Activated T-helper 2 cell treated with anti-CD3 and anti-CD28 coated beads, Interferon-gamma antibody, Interleukin-2, Interleukin-4, amounts not matched to agents 10 μg/mL and 5 μg/mL and 100 μg/mL, durations not matched to agents 14 hours and 24 hours and 36 hours (primary cell): ENCODE measurements around the gene ATF7. TPM values are rescaled to one million over a fixed set of nuclear protein-coding genes. Genes with fewer than 3 reads are reported as not detected.

Source experiments
- DNase-seq: peaks from one replicate; pipeline ENCODE4 v3.0.0; 2021; ENCODE audit warnings: low spot score
- H3K27ac Mint-ChIP-seq: one replicate; pipeline ENCODE4 v1.8.0; 2021; ENCODE audit warnings: mixed read lengths
- H3K27me3 Mint-ChIP-seq: one replicate; pipeline ENCODE4 v1.8.0; 2021; ENCODE audit warnings: low read depth, mixed read lengths
- H3K36me3 Mint-ChIP-seq: one replicate; pipeline ENCODE4 v1.8.0; 2021; ENCODE audit warnings: low read depth, mixed read lengths
- H3K4me1 Mint-ChIP-seq: one replicate; pipeline ENCODE4 v1.8.0; 2021; ENCODE audit warnings: low read depth, mixed read lengths
- H3K4me3 Mint-ChIP-seq: one replicate; pipeline ENCODE4 v1.8.0; 2021; ENCODE audit warnings: low read depth, mild to moderate bottlenecking, moderate library complexity, mixed read lengths
- H3K9me3 Mint-ChIP-seq: one replicate; pipeline ENCODE4 v1.8.0; 2021; ENCODE audit warnings: mixed read lengths
- intact Hi-C: fragments of 100-400 bp; cut with micrococcal nuclease; formaldehyde crosslinking; loops from one replicate; pipeline ENCODE4 v1.15.1; 2023
- total RNA-seq: library from RNA; stranded (reverse); gene quantifications from 2 replicates; pipeline ENCODE4 v1.2.3, GENCODE V29; 2022

The ATF7 gene
- total RNA-seq, 1 donor from 2014 or later = 32.0 TPM

GRCh38 chr12:53518381-53518780 lies 107.8 kb downstream of the ATF7 start:
- Mint-ChIP-seq H3K4me3 (no peak overlapping the region), H3K27ac (no peak overlapping the region), H3K4me1 (no peaks in the 10 kb centered on the region), H3K27me3 (no peaks in the 10 kb centered on the region), H3K36me3 (peaks cover 60% of the 10 kb centered on the region), H3K9me3 (no peaks in the 10 kb centered on the region)
- DNase-seq = no peak
- intact Hi-C loops = no loop called here

- H3K4me1 Mint-ChIP-seq = no peaks in the 10 kb centered on the region
- H3K27me3 Mint-ChIP-seq = no peaks in the 10 kb centered on the region
- no peak overlapping the region for H3K4me3 Mint-ChIP-seq
- DNase-seq = no peak
- no peak overlapping the region for H3K27ac Mint-ChIP-seq
- intact Hi-C loops = no loop called here
- H3K36me3 Mint-ChIP-seq = peaks cover 45% of the 10 kb centered on the region
- no peaks in the 10 kb centered on the region for H3K9me3 Mint-ChIP-seq
These were observed 109.3 kb downstream of the ATF7 start for GRCh38 chr12:53516758-53517455.

GRCh38 chr12:53515291-53515680 lies 110.9 kb downstream of the ATF7 start:
- Mint-ChIP-seq H3K36me3 (peaks cover 43% of the 10 kb centered on the region), H3K27me3 (no peaks in the 10 kb centered on the region), H3K4me3 (no peak overlapping the region), H3K9me3 (no peaks in the 10 kb centered on the region), H3K27ac (no peak overlapping the region), H3K4me1 (no peaks in the 10 kb centered on the region)
- DNase-seq = no peak
- intact Hi-C loops = no loop called here

- intact Hi-C loops = no loop called here
- Mint-ChIP-seq H3K9me3 (no peaks in the 10 kb centered on the region), H3K36me3 (peaks cover 39% of the 10 kb centered on the region), H3K4me1 (no peaks in the 10 kb centered on the region), H3K27me3 (no peaks in the 10 kb centered on the region), H3K4me3 (no peak overlapping the region), H3K27ac (no peak overlapping the region)
- no peak for DNase-seq
These were observed 111.4 kb downstream of the ATF7 start for GRCh38 chr12:53514628-53515290.

- no peak overlapping the region for H3K27ac Mint-ChIP-seq
- peaks cover 2% of the 10 kb centered on the region for H3K4me1 Mint-ChIP-seq
- no peaks in the 10 kb centered on the region for H3K27me3 Mint-ChIP-seq
- H3K4me3 Mint-ChIP-seq = no peak overlapping the region
- DNase-seq = no peak
- peaks cover 39% of the 10 kb centered on the region for H3K36me3 Mint-ChIP-seq
- intact Hi-C loops = no loop called here
- no peaks in the 10 kb centered on the region for H3K9me3 Mint-ChIP-seq
These were observed 112.3 kb downstream of the ATF7 start for GRCh38 chr12:53513712-53514410.

- Mint-ChIP-seq H3K27me3 (no peaks in the 10 kb centered on the region), H3K36me3 (peaks cover 37% of the 10 kb centered on the region), H3K4me1 (peaks cover 6% of the 10 kb centered on the region), H3K9me3 (no peaks in the 10 kb centered on the region), H3K4me3 (no peak overlapping the region), H3K27ac (no peak overlapping the region)
- DNase-seq = no peak
- intact Hi-C loops = no loop called here
These were observed 115.9 kb downstream of the ATF7 start for GRCh38 chr12:53510181-53510812.

- intact Hi-C loops = loop anchor here (1.0 to 10.0 kb wide), 3 partner anchors 156 to 304 kb away; partner anchors contain the start of gene ITGB7
- Mint-ChIP-seq H3K27me3 (no peaks in the 10 kb centered on the region), H3K9me3 (no peaks in the 10 kb centered on the region), H3K4me3 (peak overlapping the region; percentile 8), H3K4me1 (peaks cover 6% of the 10 kb centered on the region), H3K36me3 (peaks cover 28% of the 10 kb centered on the region), H3K27ac (peak overlapping the region; percentile 58)
- peak; percentile 77 for DNase-seq
These were observed 117.5 kb downstream of the ATF7 start for GRCh38 chr12:53508534-53509170.

- peaks cover 27% of the 10 kb centered on the region for H3K36me3 Mint-ChIP-seq
- H3K27ac Mint-ChIP-seq = no peak overlapping the region
- H3K9me3 Mint-ChIP-seq = no peaks in the 10 kb centered on the region
- intact Hi-C loops = loop anchor here (10.0 kb wide), 1 partner anchor 303 kb away; the partner anchor contains the start of gene ITGB7
- no peaks in the 10 kb centered on the region for H3K27me3 Mint-ChIP-seq
- no peak for DNase-seq
- H3K4me3 Mint-ChIP-seq = no peak overlapping the region
- peaks cover 6% of the 10 kb centered on the region for H3K4me1 Mint-ChIP-seq
These were observed 118.6 kb downstream of the ATF7 start for GRCh38 chr12:53507603-53507885.

- DNase-seq = no peak
- H3K27ac Mint-ChIP-seq = no peak within 1 kb of the TSS
- peaks cover 8% of the 10 kb centered on the region for H3K4me1 Mint-ChIP-seq
- H3K27me3 Mint-ChIP-seq = no peaks in the 10 kb centered on the region
- no peak within 1 kb of the TSS for H3K4me3 Mint-ChIP-seq
- H3K36me3 Mint-ChIP-seq = peaks cover 27% of the 10 kb centered on the region
- intact Hi-C loops = loop anchor here (10.0 kb wide), 1 partner anchor 302 kb away; the partner anchor contains the start of gene ITGB7
- no peaks in the 10 kb centered on the region for H3K9me3 Mint-ChIP-seq
These were observed 119.1 kb downstream of the ATF7 start, which contains the start of gene NPFF for GRCh38 chr12:53506881-53507602. Gene NPFF, minus strand, starts transcription at chr12:53507484. Its CDS starts 10 bp downstream, at chr12:53507474.

GRCh38 chr12:53506450-53506785 lies 119.8 kb downstream of the ATF7 start:
- H3K9me3 Mint-ChIP-seq = no peaks in the 10 kb centered on the region
- H3K27ac Mint-ChIP-seq = no peak overlapping the region
- intact Hi-C loops = loop anchor here (10.0 kb wide), 1 partner anchor 302 kb away; the partner anchor contains the start of gene ITGB7
- peaks cover 23% of the 10 kb centered on the region for H3K36me3 Mint-ChIP-seq
- no peak overlapping the region for H3K4me3 Mint-ChIP-seq
- DNase-seq = no peak
- peaks cover 11% of the 10 kb centered on the region for H3K4me1 Mint-ChIP-seq
- H3K27me3 Mint-ChIP-seq = no peaks in the 10 kb centered on the region

- peaks cover 11% of the 10 kb centered on the region for H3K4me1 Mint-ChIP-seq
- H3K27ac Mint-ChIP-seq = no peak overlapping the region
- intact Hi-C loops = loop anchor here (10.0 kb wide), 1 partner anchor 301 kb away; the partner anchor contains the start of gene ITGB7
These were observed 120.4 kb downstream of the ATF7 start for GRCh38 chr12:53505555-53506449.

More at GRCh38 chr12:53505555-53506449, 120.4 kb downstream of the ATF7 start:
- Mint-ChIP-seq H3K27me3 (no peaks in the 10 kb centered on the region), H3K4me3 (no peak overlapping the region), H3K36me3 (peaks cover 19% of the 10 kb centered on the region), H3K9me3 (no peaks in the 10 kb centered on the region)
- no peak for DNase-seq
